ENCODE results near the gene ILF3.
A peak's percentile ranks its signal among the peaks of the same experiment; 100 is the strongest.

Gene ILF3

DNA sequence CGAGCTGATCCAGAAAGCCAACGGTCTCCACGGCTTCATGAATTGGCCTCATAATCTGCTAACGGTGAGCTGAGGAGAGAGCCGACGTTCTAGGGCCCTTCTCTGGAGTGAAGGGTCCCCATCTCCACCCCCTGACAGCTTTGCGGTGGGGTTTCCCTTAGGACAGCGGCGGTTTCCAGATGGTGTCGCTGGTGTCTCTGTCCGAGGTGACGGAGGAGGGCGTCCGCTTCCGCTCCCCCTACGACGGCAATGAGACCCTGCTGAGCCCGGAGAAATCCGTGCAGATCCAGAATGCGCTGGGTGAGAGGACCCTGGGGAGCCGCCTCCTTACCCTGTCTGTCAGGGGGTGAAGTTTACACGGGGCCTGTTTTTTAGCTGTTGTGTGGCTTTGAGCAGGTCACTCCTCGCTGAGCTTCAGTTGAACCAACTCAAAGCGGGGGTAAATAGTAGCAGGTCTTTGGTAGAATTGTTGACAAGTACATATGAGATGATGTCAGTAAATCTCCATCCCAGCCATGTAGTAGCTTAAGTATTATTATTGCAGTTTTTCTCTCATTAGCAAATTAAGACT is 47.9 kb downstream of the ILF3 start:
- no peak for DNase-seq

GRCh38 chr19:10706990-10707389 is 52.8 kb downstream of the ILF3 start:
- DNase-seq = no peak

DNA sequence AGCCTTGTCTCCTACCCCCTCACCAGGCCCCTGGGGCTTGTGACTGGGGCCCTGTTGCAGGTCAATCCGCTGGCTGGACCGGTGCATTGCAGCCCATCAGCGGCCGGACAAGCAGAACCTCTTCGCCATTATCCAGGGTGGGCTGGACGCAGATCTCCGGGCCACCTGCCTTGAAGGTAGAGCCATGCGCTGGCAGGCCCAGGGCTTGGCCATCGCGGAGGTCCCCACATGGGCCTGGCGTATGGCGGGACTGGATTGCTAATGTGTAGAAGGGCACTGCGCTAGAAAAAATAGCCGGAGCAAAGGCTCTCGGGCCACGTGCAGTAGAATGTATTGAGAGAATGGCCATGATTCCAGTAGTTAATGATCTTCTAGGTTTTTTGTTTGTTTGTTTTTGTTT is 53.3 kb downstream of the ILF3 start:
- DNase-seq = no peak

GRCh38 chr19:10708291-10708690 is 54.1 kb downstream of the ILF3 start:
- DNase-seq = no peak

- DNase-seq = no peak
These were observed 57.9 kb downstream of the ILF3 start for GRCh38 chr19:10712045-10712444.

GRCh38 chr19:10712754-10713153 is 58.6 kb downstream of the ILF3 start:
- no peak for DNase-seq

- DNase-seq = no peak
These were observed 59.2 kb downstream of the ILF3 start for GRCh38 chr19:10713317-10713716.

DNA sequence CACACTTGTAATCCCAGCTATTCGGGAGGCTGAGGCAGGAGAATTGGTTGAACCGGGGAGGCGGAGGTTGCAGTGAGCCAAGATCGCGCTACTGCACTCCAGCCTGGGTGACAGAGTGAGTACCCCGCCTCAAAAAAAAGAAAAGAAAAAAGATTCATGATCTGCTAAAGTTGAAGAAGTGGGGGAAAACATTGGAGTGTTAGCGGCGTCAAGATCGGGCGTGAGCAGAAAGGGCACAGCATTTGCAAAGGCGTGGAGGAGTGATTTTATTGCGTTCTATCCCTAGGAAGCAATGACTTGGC is 62.9 kb downstream of the ILF3 start:
- DNase-seq = no peak

DNA sequence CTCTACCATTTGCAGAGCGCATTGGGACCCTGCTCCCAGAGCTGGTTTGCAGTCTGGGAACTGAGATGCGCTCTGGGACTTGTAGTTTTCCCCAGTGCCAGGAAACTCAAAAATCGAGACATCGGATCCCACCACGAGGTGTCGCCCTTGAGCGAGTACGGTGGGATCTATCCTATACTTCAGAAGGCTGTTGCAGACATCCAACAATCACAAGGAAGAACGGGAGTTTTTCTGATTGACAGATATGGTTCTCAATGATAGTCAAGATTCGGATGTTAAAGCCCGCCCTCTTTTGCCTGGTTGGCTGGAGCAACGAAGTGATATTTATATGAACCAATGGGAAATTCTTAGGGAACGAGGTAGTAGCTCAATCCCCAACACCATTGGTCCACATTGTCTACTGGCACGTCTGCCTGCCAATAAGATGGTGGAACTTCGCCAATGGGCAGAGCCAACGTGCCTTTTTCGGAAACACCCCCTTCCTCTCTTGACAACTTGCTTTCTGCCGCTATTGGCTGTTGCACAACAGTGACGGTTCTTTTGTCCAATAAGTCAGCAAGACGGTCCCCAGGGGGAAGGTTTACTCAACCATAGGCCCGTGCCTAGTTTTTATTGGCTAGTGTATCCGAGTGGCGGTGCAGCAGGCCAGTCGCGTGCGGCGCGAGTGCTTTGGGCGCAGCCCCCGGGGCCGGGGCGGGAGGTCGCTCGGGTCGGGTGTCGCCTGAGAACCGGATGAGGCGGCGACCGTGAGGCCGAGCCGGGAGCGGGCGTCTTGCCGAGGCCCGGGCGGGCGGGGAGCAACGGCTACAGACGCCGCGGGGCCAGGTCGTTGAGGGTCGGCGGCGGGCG is 63.4 kb downstream of the ILF3 start, which contains the start of gene DNM2:
Gene DNM2 (plus strand): TSS at position 724 of the 849 bp plus-strand sequence. CDS start 164 bp downstream, outside the sequence.
- peak; percentile 85 to 95 (median 94) for DNase-seq

DNA sequence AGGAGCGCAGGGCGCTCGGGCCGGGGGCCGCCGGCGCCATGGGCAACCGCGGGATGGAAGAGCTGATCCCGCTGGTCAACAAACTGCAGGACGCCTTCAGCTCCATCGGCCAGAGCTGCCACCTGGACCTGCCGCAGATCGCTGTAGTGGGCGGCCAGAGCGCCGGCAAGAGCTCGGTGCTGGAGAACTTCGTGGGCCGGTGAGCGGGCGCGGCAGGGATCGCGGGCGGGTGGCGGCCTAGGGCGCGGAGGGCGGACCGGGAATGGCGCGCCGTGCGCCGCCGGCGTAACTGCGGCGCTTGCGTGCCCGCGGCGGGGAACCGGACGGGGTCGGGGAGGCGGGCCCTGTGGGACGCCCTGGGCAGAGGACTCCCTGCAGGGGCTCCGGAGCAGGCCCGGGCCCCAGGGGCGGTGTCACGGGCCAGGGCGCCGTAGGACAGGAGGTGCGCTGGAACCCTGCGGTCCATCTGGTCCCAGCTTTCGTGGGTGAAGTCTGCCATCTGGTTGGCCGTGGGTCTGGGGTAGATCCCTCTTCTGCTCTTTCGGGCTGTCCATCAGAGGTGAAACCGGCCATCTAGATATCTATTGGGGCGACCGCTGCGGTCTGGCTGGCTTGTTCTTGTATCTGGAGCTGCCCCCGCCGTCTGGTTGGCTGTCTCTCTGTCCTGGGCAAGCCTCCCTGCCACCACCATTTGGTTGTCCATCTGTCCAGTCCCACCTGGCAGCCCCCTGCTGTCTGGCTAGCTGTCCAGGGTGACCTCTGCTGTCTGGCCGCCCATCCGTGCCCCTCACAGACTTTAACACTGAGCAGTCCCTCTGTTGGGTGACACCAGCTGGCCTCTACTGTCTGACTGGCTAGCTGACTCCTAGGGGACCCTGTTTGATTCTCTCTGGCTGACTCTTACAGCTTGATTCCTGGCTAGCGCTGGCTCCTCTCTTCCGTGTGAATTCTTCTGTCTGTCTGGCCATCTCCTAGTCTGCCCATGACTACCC is 64.4 kb downstream of the ILF3 start:
- DNase-seq = peak in 3 of 4 experiments; percentile 11 to 47 (median 31)

DNA sequence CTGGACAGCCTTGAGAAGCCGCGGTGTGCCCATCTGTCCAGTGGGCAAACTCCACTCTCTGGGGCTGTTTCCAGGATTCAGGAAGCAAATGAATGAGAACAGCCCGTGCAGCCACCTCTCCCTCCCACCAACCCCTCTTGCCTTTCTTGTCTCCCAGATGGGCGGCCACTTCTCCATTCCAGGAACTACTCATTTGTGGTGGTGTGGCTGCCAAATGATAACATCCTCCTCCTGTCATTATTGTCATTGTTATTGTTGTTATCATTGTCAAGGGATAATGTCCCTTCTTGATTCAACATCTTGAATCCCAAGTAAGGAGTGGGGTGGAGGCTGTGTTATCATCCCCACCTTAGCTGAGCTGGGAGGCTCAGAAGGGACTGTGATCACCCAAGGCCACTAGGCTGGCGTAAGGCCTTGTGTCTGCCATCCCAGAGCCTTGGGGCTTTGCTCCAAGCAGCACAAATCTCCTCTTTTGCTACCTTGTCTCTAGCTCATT is 65.4 kb downstream of the ILF3 start:
- DNase-seq = no peak

DNA sequence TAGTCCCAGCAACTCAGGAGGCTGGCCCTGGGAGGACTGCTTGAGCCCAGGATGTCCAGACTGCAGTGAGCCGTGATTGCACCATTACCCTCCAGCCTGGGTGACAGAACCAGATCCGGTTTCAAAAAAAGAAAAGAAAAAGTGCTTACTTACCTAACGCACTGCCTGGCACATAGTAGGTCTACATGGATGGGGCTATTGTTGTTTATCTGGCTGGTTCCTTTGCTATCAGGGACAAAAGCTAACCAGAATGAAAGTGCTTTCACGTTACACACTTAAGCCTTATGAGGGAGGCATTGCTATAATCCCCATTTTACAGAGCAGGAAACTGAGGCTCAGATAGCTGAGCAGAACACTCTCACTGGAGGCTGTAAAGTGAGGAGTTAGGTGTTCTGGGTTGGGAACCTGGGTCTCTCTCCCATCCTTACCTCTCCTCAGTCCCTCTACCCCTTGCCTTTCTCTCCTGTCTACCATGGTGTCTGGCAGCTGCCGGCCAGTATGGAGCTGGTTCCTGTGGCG is 66.5 kb downstream of the ILF3 start:
- no peak for DNase-seq

- DNase-seq = no peak
These were observed 69.4 kb downstream of the ILF3 start for GRCh38 chr19:10723591-10723990.

- DNase-seq = no peak
These were observed 70.5 kb downstream of the ILF3 start for GRCh38 chr19:10724573-10725071.

DNA sequence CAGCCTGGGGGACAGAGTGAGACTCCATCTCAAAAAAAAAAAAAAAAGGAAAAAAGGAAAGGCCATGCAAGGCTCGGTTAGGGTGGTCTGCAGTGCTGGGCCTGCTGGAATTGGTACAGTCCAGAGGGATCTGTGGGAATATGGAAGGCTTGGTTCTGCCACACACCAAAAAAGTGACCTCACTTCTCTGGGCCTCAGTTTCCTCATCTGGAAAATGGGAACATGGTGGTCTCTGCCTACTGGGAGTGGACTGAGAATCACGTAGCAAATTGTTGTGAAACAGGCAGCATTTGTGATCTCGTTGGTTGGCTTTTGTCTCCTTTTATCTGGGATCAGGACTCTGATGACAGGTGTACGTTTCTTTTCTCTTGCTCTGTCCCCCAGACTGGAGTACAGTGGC is 71.3 kb downstream of the ILF3 start:
- no peak for DNase-seq

DNA sequence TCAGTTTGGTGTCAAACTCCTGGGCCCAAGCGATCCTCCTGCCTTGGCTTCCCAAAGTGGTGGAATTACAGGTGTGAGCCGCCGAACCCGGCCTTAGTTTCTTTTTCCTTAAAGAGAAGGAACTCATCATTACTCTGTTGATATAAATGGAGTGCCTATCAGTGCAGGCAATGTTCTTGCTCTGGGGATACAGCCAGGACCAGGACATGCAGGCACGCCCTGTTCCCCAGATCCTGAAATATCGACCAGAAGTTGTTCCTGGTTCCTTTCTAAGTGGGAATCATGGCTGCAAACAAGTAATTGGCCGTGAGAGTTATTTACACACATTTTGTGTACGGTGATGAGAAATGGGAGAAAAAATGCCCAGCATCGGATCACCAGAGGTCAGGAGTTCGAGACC is 72.1 kb downstream of the ILF3 start:
- DNase-seq = no peak

GRCh38 chr19:10727685-10728201 is 73.6 kb downstream of the ILF3 start:
- no peak for DNase-seq

DNA sequence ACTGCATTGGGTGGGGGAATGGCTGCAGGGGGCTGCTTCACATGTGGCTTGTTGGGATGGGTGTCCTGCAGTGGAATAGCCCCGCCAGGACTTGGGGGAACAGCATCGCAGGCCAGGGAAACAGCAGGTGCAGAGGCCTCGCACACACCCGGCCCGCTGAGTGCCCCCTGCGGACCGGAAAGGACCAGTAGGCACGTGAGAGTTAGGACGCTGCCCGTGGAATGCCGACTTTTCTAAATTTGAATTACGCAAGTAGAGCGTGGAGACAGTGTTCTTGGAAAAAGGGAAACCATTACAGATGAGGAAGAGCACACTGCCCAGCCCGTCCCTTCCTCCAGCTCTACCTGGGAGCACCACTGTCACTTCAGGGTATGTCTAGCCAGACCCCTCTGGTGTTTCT is 75.3 kb downstream of the ILF3 start:
- DNase-seq = no peak

- DNase-seq = no peak
These were observed 76.8 kb downstream of the ILF3 start for GRCh38 chr19:10730932-10731331.

DNA sequence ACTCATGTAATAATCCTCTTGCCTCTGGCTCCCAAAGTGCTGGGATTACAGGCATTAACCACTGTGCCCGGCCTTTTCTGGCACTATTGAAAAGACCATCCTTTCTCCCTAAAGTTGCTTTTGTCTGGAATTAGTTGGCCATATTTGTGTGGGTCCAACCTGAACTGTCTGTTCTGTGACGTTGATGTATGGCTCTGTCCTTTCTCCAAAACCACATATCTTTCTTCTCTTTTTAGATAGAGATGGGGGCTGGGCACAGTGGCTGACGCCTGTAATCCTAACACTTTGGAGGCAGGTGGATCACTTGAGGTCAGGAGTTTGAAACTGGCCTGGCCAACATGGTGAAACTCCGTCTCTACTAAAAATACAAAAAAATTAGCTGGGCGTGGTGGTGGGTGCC is 81.6 kb downstream of the ILF3 start:
- DNase-seq = no peak

- no peak for DNase-seq
These were observed 82.0 kb downstream of the ILF3 start for GRCh38 chr19:10736189-10736588.

DNA sequence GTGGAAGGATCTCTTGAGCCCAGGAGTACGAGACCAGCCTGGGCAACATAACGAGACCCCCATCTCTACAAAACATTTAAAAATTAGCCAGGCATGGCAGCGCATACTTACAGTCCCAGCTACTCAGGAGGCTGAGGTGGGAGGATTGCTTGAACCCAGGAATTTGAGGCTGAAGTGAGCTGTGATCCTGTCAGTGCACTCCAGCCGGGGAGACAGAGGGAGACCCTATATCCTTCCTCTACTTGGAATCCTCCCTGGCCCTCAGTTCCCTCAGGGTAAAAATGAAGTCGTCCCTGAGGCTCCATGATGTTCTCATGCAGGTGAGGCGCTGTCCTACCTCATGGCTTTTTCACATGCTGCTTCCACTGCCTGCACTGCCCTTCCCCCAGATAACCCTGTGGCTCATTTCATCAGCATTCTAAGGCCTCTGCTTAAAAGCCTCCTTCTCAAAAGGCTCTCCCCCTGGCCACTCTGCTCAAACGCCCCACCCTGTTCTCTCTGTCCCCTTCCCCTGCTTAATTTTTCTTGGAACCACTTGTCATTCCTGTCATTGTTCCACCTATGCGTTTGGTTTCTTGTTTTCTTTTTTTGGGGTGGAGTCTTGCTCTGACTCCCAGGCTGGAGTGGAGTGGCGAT is 82.9 kb downstream of the ILF3 start:
- no peak for DNase-seq
